T-cell (primary cell): ENCODE results near the gene DCLRE1A. TPM values are rescaled to one million over a fixed set of nuclear protein-coding genes. Genes with fewer than 3 reads are reported as not detected.
A peak's percentile ranks its signal among the peaks of the same experiment; 100 is the strongest.

Experiments used
- ATAC-seq, 4 experiments: fragments of 200-7000 bp in 3 of 4; fragments of 150-1000 bp in 1 of 4; cut with Tn5 transposase; replicated peaks in 1 of 4; 1 replicate in 3 of 4; 2 replicates in 1 of 4; pipeline ENCODE4 v1.10.0; 2021; ENCODE audit warnings: moderate library complexity in 3 of 4, mild to moderate bottlenecking in 2 of 4, moderate number of reproducible peaks in 1 of 4
- CTCF ChIA-PET, 2 donors: fragments of 300-600 bp; sonication (Branson Sonifier 250); formaldehyde crosslinking; loops; one replicate each; lab custom pipeline; 2022; ENCODE audit warnings: antibody characterized with exemption in 2 of 2; lab: Charles Lee
- POLR2A ChIA-PET, 2 donors: fragments of 300-600 bp; sonication (Branson Sonifier 250); formaldehyde crosslinking; loops; one replicate each; lab custom pipeline; 2022; ENCODE audit warnings: antibody characterized with exemption in 2 of 2; lab: Charles Lee
- DNase-seq, 35 experiments: peaks; one replicate each; pipeline versions ENCODE4 v3.0.0 to v3.0.0-alpha.2; 2013 to 2023
- H3K27ac ChIP-seq: one replicate; pipeline ENCODE4 v1.5.1; 2013; ENCODE audit warnings: low read length
- H3K27me3 ChIP-seq, 2 experiments: replicated peaks in 1 of 2; 1 replicate in 1 of 2; 2 replicates in 1 of 2; pipeline versions ENCODE4 v1.6.1 to v1.7.0; 2013; ENCODE audit warnings: low read length in 1 of 2, mixed read lengths in 1 of 2; ENCODE audit not compliant: control insufficient read depth in 2 of 2, insufficient read depth in 2 of 2; ENCODE audit errors: extremely low read depth in 1 of 2
- H3K36me3 ChIP-seq, 2 donors: 1 replicate in 1 of 2; 2 replicates in 1 of 2; pipeline versions ENCODE4 v1.6.1 to v1.7.0; 2013; ENCODE audit warnings: low read length in 1 of 2; ENCODE audit not compliant: control insufficient read depth in 2 of 2, insufficient read depth in 1 of 2; ENCODE audit errors: extremely low read depth in 1 of 2
- H3K4me1 ChIP-seq, 2 experiments: 1 replicate in 1 of 2; 2 replicates in 1 of 2; pipeline versions ENCODE4 v1.6.1 to v1.7.0; 2013; ENCODE audit warnings: low read length in 2 of 2, mixed read lengths in 1 of 2; ENCODE audit not compliant: insufficient read depth in 2 of 2, control insufficient read depth in 1 of 2; ENCODE audit errors: extremely low read depth in 1 of 2
- H3K4me3 ChIP-seq, 2 donors: 1 replicate in 1 of 2; 2 replicates in 1 of 2; pipeline versions ENCODE4 v1.5.1 to v1.7.0; 2013; ENCODE audit warnings: mild to moderate bottlenecking in 2 of 2, low read length in 1 of 2, moderate library complexity in 1 of 2; ENCODE audit not compliant: control insufficient read depth in 1 of 2; ENCODE audit errors: extremely low read depth in 1 of 2
- H3K9me3 ChIP-seq: 2 replicates; pipeline ENCODE4 v1.7.0; 2013
- H3K27ac Mint-ChIP-seq, 2 donors: one replicate each; pipeline ENCODE4 v1.8.0; 2020 to 2021; ENCODE audit warnings: mild to moderate bottlenecking in 2 of 2, mixed read lengths in 2 of 2
- H3K27me3 Mint-ChIP-seq, 2 donors: one replicate each; pipeline ENCODE4 v1.8.0; 2021 to 2022; ENCODE audit warnings: mixed read lengths in 2 of 2
- H3K36me3 Mint-ChIP-seq: one replicate; pipeline ENCODE4 v1.8.0; 2021; ENCODE audit warnings: mixed read lengths
- H3K4me1 Mint-ChIP-seq, 3 donors: one replicate each; pipeline ENCODE4 v1.8.0; 2020 to 2022; ENCODE audit warnings: mixed read lengths in 3 of 3, mild to moderate bottlenecking in 1 of 3
- H3K4me3 Mint-ChIP-seq, 3 donors: one replicate each; pipeline ENCODE4 v1.8.0; 2020 to 2022; ENCODE audit warnings: mild to moderate bottlenecking in 3 of 3, mixed read lengths in 3 of 3, moderate library complexity in 3 of 3
- H3K9me3 Mint-ChIP-seq, 3 donors: one replicate each; pipeline ENCODE4 v1.8.0; 2020 to 2022; ENCODE audit warnings: mixed read lengths in 3 of 3
- WGBS: methylation state at CpG from one replicate; pipeline ENCODE4 v1.1.5; 2013; ENCODE audit warnings: missing lambda C conversion rate; ENCODE audit not compliant: insufficient coverage; 5-methylcytosine and 5-hydroxymethylcytosine counted together
- total RNA-seq, 35 experiments: library from RNA in 6 of 35; stranded (reverse) in 6 of 35; fragments of 120-200 nt in 1 of 35; gene quantifications; one replicate each; pipeline versions ENCODE4 v1.2.1 to v1.2.4 and lab custom pipeline; 2013 to 2026

Gene DCLRE1A
- total RNA-seq, 5 donors from 2014 or later (not counting 1 experiment from before 2014, with no cell fraction given) = 2.5 to 4.8 (median 3.9) TPM

- no peak overlapping the region for H3K27ac Mint-ChIP-seq
- Histone ChIP-seq H3K27ac (no peak overlapping the region), H3K9me3 (no peaks in the 10 kb centered on the region), H3K4me1 (no peaks in the 10 kb centered on the region), H3K4me3 (no peak overlapping the region), H3K27me3 (no peaks in the 10 kb centered on the region), H3K36me3 (peaks cover 0 to 19% of the 10 kb centered on the region in 2 donors)
- CTCF ChIA-PET = no interaction called here
- ATAC-seq (no peak), DNase-seq (no peak)
- no peaks in the 10 kb centered on the region for H3K27me3 Mint-ChIP-seq
- no peaks in the 10 kb centered on the region for H3K9me3 Mint-ChIP-seq
- POLR2A ChIA-PET = no interaction called here
- no CpG with 5 or more reads among the region's 3 CpGs for WGBS
- H3K4me1 Mint-ChIP-seq = no peaks in the 10 kb centered on the region
- H3K4me3 Mint-ChIP-seq = no peak overlapping the region
- peaks cover 47% of the 10 kb centered on the region for H3K36me3 Mint-ChIP-seq
These were observed 37.6 kb upstream of the DCLRE1A start for GRCh38 chr10:113891476-113891875.

- no peaks in the 10 kb centered on the region for H3K9me3 Mint-ChIP-seq
- POLR2A ChIA-PET = no interaction called here
These were observed 36.9 kb upstream of the DCLRE1A start for GRCh38 chr10:113890769-113891168.

GRCh38 chr10:113889911-113890310 lies 36.0 kb upstream of the DCLRE1A start:
- Mint-ChIP-seq H3K36me3 (peaks cover 54% of the 10 kb centered on the region), H3K27me3 (no peaks in the 10 kb centered on the region)

More at GRCh38 chr10:113890769-113891168, 36.9 kb upstream of the DCLRE1A start:
- Histone ChIP-seq H3K27me3 (no peaks in the 10 kb centered on the region), H3K27ac (no peak overlapping the region), H3K9me3 (no peaks in the 10 kb centered on the region), H3K4me1 (no peaks in the 10 kb centered on the region), H3K4me3 (no peak overlapping the region), H3K36me3 (peaks cover 0 to 19% of the 10 kb centered on the region in 2 donors)
- CTCF ChIA-PET = no interaction called here
- H3K4me1 Mint-ChIP-seq = no peaks in the 10 kb centered on the region
- no peak overlapping the region for H3K27ac Mint-ChIP-seq
- WGBS = 60% methylated on average over 1 of the region's 4 CpGs
- DNase-seq (no peak), ATAC-seq (no peak)
- peaks cover 54% of the 10 kb centered on the region for H3K36me3 Mint-ChIP-seq
- no peaks in the 10 kb centered on the region for H3K27me3 Mint-ChIP-seq
- H3K4me3 Mint-ChIP-seq = no peak overlapping the region

GRCh38 chr10:113882240-113882639 lies 28.4 kb upstream of the DCLRE1A start:
- Mint-ChIP-seq H3K36me3 (peaks cover 51% of the 10 kb centered on the region), H3K27me3 (no peaks in the 10 kb centered on the region), H3K9me3 (no peaks in the 10 kb centered on the region), H3K27ac (no peak overlapping the region), H3K4me1 (peaks cover 0 to 18% (median 15%) of the 10 kb centered on the region in 3 donors), H3K4me3 (no peak overlapping the region)
- Histone ChIP-seq H3K4me3 (no peak overlapping the region), H3K9me3 (no peaks in the 10 kb centered on the region), H3K27ac (no peak overlapping the region), H3K4me1 (no peaks in the 10 kb centered on the region), H3K27me3 (no peaks in the 10 kb centered on the region), H3K36me3 (peaks cover 0 to 2% of the 10 kb centered on the region in 2 donors)
- WGBS = no CpG with 5 or more reads among the region's 2 CpGs
- DNase-seq = peak in 1 of 35 experiments; percentile 5
- ATAC-seq = no peak
- CTCF ChIA-PET = no interaction called here
- POLR2A ChIA-PET = no interaction called here

More at GRCh38 chr10:113889911-113890310, 36.0 kb upstream of the DCLRE1A start:
- Mint-ChIP-seq H3K27ac (no peak overlapping the region), H3K4me1 (no peaks in the 10 kb centered on the region), H3K4me3 (no peak overlapping the region), H3K9me3 (no peaks in the 10 kb centered on the region)
- WGBS = 80% methylated on average over 1 of the region's 2 CpGs
- no peaks in the 10 kb centered on the region for H3K4me1 ChIP-seq
- no peak for ATAC-seq
- POLR2A ChIA-PET = no interaction called here
- H3K9me3 ChIP-seq = no peaks in the 10 kb centered on the region
- no peak for DNase-seq
- H3K27me3 ChIP-seq = no peaks in the 10 kb centered on the region
- H3K27ac ChIP-seq = no peak overlapping the region
- H3K36me3 ChIP-seq = peaks cover 0 to 19% of the 10 kb centered on the region in 2 donors
- CTCF ChIA-PET = no interaction called here
- no peak overlapping the region for H3K4me3 ChIP-seq

- CTCF ChIA-PET = no interaction called here
- Histone ChIP-seq H3K36me3 (peaks cover 0 to 6% of the 10 kb centered on the region in 2 donors), H3K4me1 (no peaks in the 10 kb centered on the region), H3K9me3 (no peaks in the 10 kb centered on the region), H3K27ac (no peak overlapping the region), H3K4me3 (no peak overlapping the region), H3K27me3 (no peaks in the 10 kb centered on the region)
- Mint-ChIP-seq H3K27ac (no peak overlapping the region), H3K27me3 (no peaks in the 10 kb centered on the region), H3K36me3 (peaks cover 42% of the 10 kb centered on the region), H3K4me1 (peaks cover 0 to 22% (median 18%) of the 10 kb centered on the region in 3 donors), H3K9me3 (no peaks in the 10 kb centered on the region), H3K4me3 (no peak overlapping the region)
- no CpG with 5 or more reads among the region's 1 CpG for WGBS
- no peak for ATAC-seq
- POLR2A ChIA-PET = interaction anchor here in 1 of 2 donors (0.6 kb wide), 1 partner anchor 19 kb away, joined by 4 read pairs; no protein-coding TSS in a partner anchor
- DNase-seq = no peak
These were observed 26.4 kb upstream of the DCLRE1A start for GRCh38 chr10:113880236-113880635.

- no peak overlapping the region for H3K27ac Mint-ChIP-seq
- no peaks in the 10 kb centered on the region for H3K4me1 ChIP-seq
- ChIA-PET CTCF (no interaction called here), POLR2A (interaction anchor here in 1 of 2 donors (0.5 to 0.6 kb wide), 2 partner anchors 18 to 82 kb away, joined by 3 to 4 read pairs; no protein-coding TSS in a partner anchor)
- H3K9me3 ChIP-seq = no peaks in the 10 kb centered on the region
- peaks cover 0 to 27% (median 20%) of the 10 kb centered on the region in 3 donors for H3K4me1 Mint-ChIP-seq
- H3K27me3 Mint-ChIP-seq = no peaks in the 10 kb centered on the region
- no peak overlapping the region for H3K4me3 ChIP-seq
- DNase-seq (no peak), ATAC-seq (no peak)
- no peaks in the 10 kb centered on the region for H3K27me3 ChIP-seq
- peaks cover 0 to 6% of the 10 kb centered on the region in 2 donors for H3K36me3 ChIP-seq
- no CpG with 5 or more reads among the region's 2 CpGs for WGBS
- no peak overlapping the region for H3K27ac ChIP-seq
- H3K9me3 Mint-ChIP-seq = no peaks in the 10 kb centered on the region
- peaks cover 39% of the 10 kb centered on the region for H3K36me3 Mint-ChIP-seq
- H3K4me3 Mint-ChIP-seq = no peak overlapping the region
These were observed 25.8 kb upstream of the DCLRE1A start for GRCh38 chr10:113879691-113880090.
